Kidney (tissue), 14 donors: ENCODE measurements around the gene NPAS3. TPM values are rescaled to one million over a fixed set of nuclear protein-coding genes. Genes with fewer than 3 reads are reported as not detected.
A peak's percentile ranks its signal among the peaks of the same experiment; 100 is the strongest.

Experiments used
- DNase-seq, 5 donors: peaks; one replicate each; pipeline ENCODE4 v3.0.0-alpha.2; 2013 to 2020
- FAIRE-seq: peaks from 2 replicates; lab custom pipeline; 2012; peaks lifted over from hg19 to GRCh38; lab: Jason Lieb, UNC
- H3K27ac ChIP-seq, 2 donors: one replicate each; pipeline ENCODE4 v1.7.0; 2013; ENCODE audit warnings: low read depth in 2 of 2, low read length in 2 of 2, inconsistent platforms in 1 of 2
- H3K27me3 ChIP-seq: one replicate; pipeline ENCODE4 v1.7.1; 2013; ENCODE audit warnings: low read length, inconsistent platforms; ENCODE audit not compliant: control insufficient read depth, insufficient read depth
- H3K36me3 ChIP-seq, 3 donors: one replicate each; pipeline versions ENCODE4 v1.7.0 to v1.7.1; 2013; ENCODE audit warnings: low read length in 3 of 3, control low read depth in 1 of 3, inconsistent platforms in 1 of 3; ENCODE audit not compliant: insufficient read depth in 3 of 3, control insufficient read depth in 2 of 3
- H3K4me1 ChIP-seq, 3 donors: one replicate each; pipeline versions ENCODE4 v1.7.0 to v1.7.1; 2013; ENCODE audit warnings: low read length in 3 of 3, inconsistent platforms in 1 of 3, low read depth in 1 of 3; ENCODE audit not compliant: control insufficient read depth in 2 of 3, insufficient read depth in 2 of 3
- H3K4me3 ChIP-seq, 3 donors: one replicate each; pipeline versions ENCODE4 v1.7.0 to v1.8.1; 2013; ENCODE audit warnings: low read length in 3 of 3, control low read depth in 1 of 3, inconsistent platforms in 1 of 3
- H3K9ac ChIP-seq, 3 donors: one replicate each; pipeline versions ENCODE4 v1.7.0 to v1.7.1; 2013; ENCODE audit warnings: low read length in 3 of 3, control low read depth in 1 of 3, inconsistent platforms in 1 of 3
- H3K9me3 ChIP-seq, 3 donors: one replicate each; pipeline versions ENCODE4 v1.7.0 to v1.7.1; 2013; ENCODE audit warnings: low read length in 3 of 3, control low read depth in 1 of 3, inconsistent platforms in 1 of 3; ENCODE audit not compliant: control insufficient read depth in 2 of 3, insufficient read depth in 1 of 3
- CTCF ChIP-seq: IDR thresholded peaks from 3 replicates; pipeline ENCODE4 v1.5.1; 2012; ENCODE audit warnings: mild to moderate bottlenecking, moderate library complexity, borderline replicate concordance; ENCODE audit not compliant: insufficient read depth; ENCODE audit errors: extremely low read depth
- intact Hi-C: fragments of 100-400 bp; cut with DNase I; formaldehyde crosslinking; loops from one replicate; pipeline ENCODE4 v1.11.1; 2022
- polyA plus RNA-seq: library from polyadenylated mRNA; stranded (reverse); fragments of 350-450 nt; fragmentation: Illumina TruSeq; extraction: RNeasy Lipid Tissue Mini Kit (QIAGEN cat#74804); gene quantifications from one replicate; pipeline ENCODE4 v1.2.3, GENCODE V29; 2014; ENCODE audit warnings: low read depth, low replicate concordance; ENCODE audit not compliant: insufficient read depth
- total RNA-seq: library from RNA; stranded (reverse); fragmentation: NEBNext Ultra II Directional; extraction: Animal tissue kit (Norgen Biotek cat#: 25700); gene quantifications from one replicate; pipeline ENCODE4 v1.2.1, GENCODE V29; 2021
- donor health status: control.
- donor health status: control.
- donor health status: control.
- donor health status: control.
- donor health status: control.
- donor health status: DM: yes; HTN: yes; CAD: no.
- donor health status: Normal renal cell carcinoma (clear cell type).

NPAS3 gene
- total and polyA plus RNA-seq, 2 donors from 2014 or later = 0.82 to 5.0 TPM

GRCh38 chr14:33679461-33680225, 741.0 kb downstream of the NPAS3 start:
- DNase-seq = no peak
- Histone ChIP-seq H3K27me3 (no peaks in the 10 kb centered on the region), H3K27ac (no peak overlapping the region), H3K36me3 (no peaks in the 10 kb centered on the region), H3K4me3 (no peak overlapping the region), H3K4me1 (peaks cover 0 to 3% (median 0%) of the 10 kb centered on the region in 3 donors), H3K9ac (no peak overlapping the region), H3K9me3 (no peaks in the 10 kb centered on the region)
- no peak for FAIRE-seq
- intact Hi-C loops = no loop called here
- no peak for TF ChIP-seq CTCF

GRCh38 chr14:33680873-33681272, 742.2 kb downstream of the NPAS3 start:
- Histone ChIP-seq H3K36me3 (no peaks in the 10 kb centered on the region), H3K9me3 (no peaks in the 10 kb centered on the region), H3K27me3 (no peaks in the 10 kb centered on the region), H3K27ac (no peak overlapping the region), H3K9ac (no peak overlapping the region), H3K4me1 (peaks cover 0 to 3% (median 0%) of the 10 kb centered on the region in 3 donors), H3K4me3 (no peak overlapping the region)
- DNase-seq (no peak), FAIRE-seq (no peak)
- no peak for TF ChIP-seq CTCF
- intact Hi-C loops = no loop called here

GRCh38 chr14:33682760-33683159, 744.1 kb downstream of the NPAS3 start:
- H3K9ac ChIP-seq = no peak overlapping the region
- no peaks in the 10 kb centered on the region for H3K36me3 ChIP-seq
- FAIRE-seq (no peak), DNase-seq (peak in 1 of 5 donors; percentile 80)
- no peaks in the 10 kb centered on the region for H3K9me3 ChIP-seq
- H3K27me3 ChIP-seq = no peaks in the 10 kb centered on the region
- H3K4me1 ChIP-seq = peaks cover 0 to 3% (median 0%) of the 10 kb centered on the region in 3 donors
- no peak for TF ChIP-seq CTCF
- no peak overlapping the region for H3K27ac ChIP-seq
- H3K4me3 ChIP-seq = no peak overlapping the region
- intact Hi-C loops = no loop called here

- peaks cover 0 to 3% (median 0%) of the 10 kb centered on the region in 3 donors for H3K4me1 ChIP-seq
- no peak for TF ChIP-seq CTCF
- H3K4me3 ChIP-seq = no peak overlapping the region
- H3K27ac ChIP-seq = no peak overlapping the region
- no peak for FAIRE-seq
- no peak overlapping the region for H3K9ac ChIP-seq
- intact Hi-C loops = no loop called here
- H3K9me3 ChIP-seq = no peaks in the 10 kb centered on the region
- DNase-seq = no peak
- H3K27me3 ChIP-seq = no peaks in the 10 kb centered on the region
- no peaks in the 10 kb centered on the region for H3K36me3 ChIP-seq
Observed at GRCh38 chr14:33685026-33685425, 746.3 kb downstream of the NPAS3 start.
